ENCODE data around the gene TTC29.

The TTC29 gene

GRCh38 chr4:146945556-146946374 lies at the start of gene TTC29:
Gene TTC29, minus strand, starts transcription at chr4:146945864. Its CDS starts 5,969 bp downstream, at chr4:146939895.
- peak; percentile 15 to 93 (median 78) for DNase-seq

GRCh38 chr4:146981651-146982050 lies 36.0 kb upstream of the TTC29 start:
- no peak for DNase-seq

- no peak for DNase-seq
Measured at GRCh38 chr4:146978641-146979040, 33.0 kb upstream of the TTC29 start.

- DNase-seq, result no peak
Measured at GRCh38 chr4:146976145-146976544, 30.5 kb upstream of the TTC29 start.

- no peak for DNase-seq
Measured at GRCh38 chr4:146975527-146975926, 29.9 kb upstream of the TTC29 start.

- DNase-seq, result no peak
Measured at GRCh38 chr4:146975036-146975435, 29.4 kb upstream of the TTC29 start.

- no peak for DNase-seq
Measured at GRCh38 chr4:146972036-146972435, 26.4 kb upstream of the TTC29 start.

GRCh38 chr4:146969126-146969525 lies 23.5 kb upstream of the TTC29 start:
- no peak for DNase-seq

GRCh38 chr4:146960634-146961033 lies 15.0 kb upstream of the TTC29 start:
- DNase-seq, result no peak

GRCh38 chr4:146959692-146960091 lies 14.0 kb upstream of the TTC29 start:
- DNase-seq, result no peak

GRCh38 chr4:146957237-146957636 lies 11.6 kb upstream of the TTC29 start:
- no peak for DNase-seq

- no peak for DNase-seq
Measured at GRCh38 chr4:146952896-146953295, 7.2 kb upstream of the TTC29 start.

- DNase-seq, result no peak
Measured at GRCh38 chr4:146949559-146949958, 3.9 kb upstream of the TTC29 start.

- DNase-seq, result no peak
Measured at GRCh38 chr4:146943691-146944375, 1.8 kb downstream of the TTC29 start.

GRCh38 chr4:146932116-146932515 lies 13.5 kb downstream of the TTC29 start:
- DNase-seq, result no peak

GRCh38 chr4:146930673-146931072 lies 15.0 kb downstream of the TTC29 start:
- no peak for DNase-seq

GRCh38 chr4:146927695-146928094 lies 18.0 kb downstream of the TTC29 start:
- DNase-seq, result no peak

GRCh38 chr4:146916479-146917076 lies 29.1 kb downstream of the TTC29 start:
- DNase-seq, result peak in 4 of 56 donors; percentile 1 to 30 (median 6)

- no peak for DNase-seq
Measured at GRCh38 chr4:146915132-146915531, 30.5 kb downstream of the TTC29 start.

GRCh38 chr4:146900295-146900694 lies 45.4 kb downstream of the TTC29 start:
- no peak for DNase-seq

- DNase-seq, result no peak
Measured at GRCh38 chr4:146890301-146890700, 55.4 kb downstream of the TTC29 start.

- DNase-seq, result no peak
Measured at GRCh38 chr4:146883070-146883469, 62.6 kb downstream of the TTC29 start.

Data from nucleus accumbens (tissue), 56 donors.